Measurements from ENCODE around the gene DNM3. TPM values are rescaled to one million over a fixed set of nuclear protein-coding genes. Genes with fewer than 3 reads are reported as not detected.

DNM3 gene
- total RNA-seq, 1 donor from 2014 or later = 0.59 TPM

GRCh38 chr1:172448995-172449584 is 607.8 kb downstream of the DNM3 start:
- DNase-seq (ENCODE audit: low read depth, low spot score) = no peak

GRCh38 chr1:172449585-172450523 is 608.6 kb downstream of the DNM3 start:
- DNase-seq (ENCODE audit: low read depth, low spot score) = no peak

GRCh38 chr1:172450524-172450885 is 609.2 kb downstream of the DNM3 start:
- DNase-seq (ENCODE audit: low read depth, low spot score) = no peak

- no peak for DNase-seq (ENCODE audit: low read depth, low spot score)
Observed at GRCh38 chr1:172451002-172451443, 609.7 kb downstream of the DNM3 start.

- no peak for DNase-seq (ENCODE audit: low read depth, low spot score)
Observed at GRCh38 chr1:172452536-172453152, 611.3 kb downstream of the DNM3 start.

- DNase-seq (ENCODE audit: low read depth, low spot score) = no peak
Observed at GRCh38 chr1:172453153-172453545, 611.9 kb downstream of the DNM3 start.

- no peak for DNase-seq (ENCODE audit: low read depth, low spot score)
Observed at GRCh38 chr1:172453607-172454006, 612.3 kb downstream of the DNM3 start.

GRCh38 chr1:172455451-172455850 is 614.2 kb downstream of the DNM3 start:
- DNase-seq (ENCODE audit: low read depth, low spot score) = no peak

GRCh38 chr1:172456344-172456769 is 615.1 kb downstream of the DNM3 start:
- DNase-seq (ENCODE audit: low read depth, low spot score) = no peak

- DNase-seq (ENCODE audit: low read depth, low spot score) = no peak
Observed at GRCh38 chr1:172457479-172458130, 616.3 kb downstream of the DNM3 start.

- DNase-seq (ENCODE audit: low read depth, low spot score) = no peak
Observed at GRCh38 chr1:172460177-172460576, 618.9 kb downstream of the DNM3 start.

GRCh38 chr1:172460887-172461315 is 619.6 kb downstream of the DNM3 start:
- DNase-seq (ENCODE audit: low read depth, low spot score) = no peak

Other genes starting within 250 kb of the DNM3 start
- gene MYOCOS, start 219.3 kb upstream of the DNM3 start, total RNA-seq = 0.04 and 0.20 TPM in 2 replicates
- not detected in 2 replicates for gene MYOC, start 188.8 kb upstream of the DNM3 start, total RNA-seq
- 4.3 and 5.2 TPM in 2 replicates for gene VAMP4, start 99.4 kb upstream of the DNM3 start, total RNA-seq
- gene METTL13, start 59.8 kb upstream of the DNM3 start, total RNA-seq = 28.6 and 45.7 TPM in 2 replicates

All from pulmonary artery endothelial cell (primary cell).